ENCODE results near the gene DNAH11.
"Not testable (repeated sequence)": the region's sequence is repeated elsewhere in the genome, so short reads cannot be mapped to it uniquely, and the experiment has no call there.

The DNAH11 gene, protein sequence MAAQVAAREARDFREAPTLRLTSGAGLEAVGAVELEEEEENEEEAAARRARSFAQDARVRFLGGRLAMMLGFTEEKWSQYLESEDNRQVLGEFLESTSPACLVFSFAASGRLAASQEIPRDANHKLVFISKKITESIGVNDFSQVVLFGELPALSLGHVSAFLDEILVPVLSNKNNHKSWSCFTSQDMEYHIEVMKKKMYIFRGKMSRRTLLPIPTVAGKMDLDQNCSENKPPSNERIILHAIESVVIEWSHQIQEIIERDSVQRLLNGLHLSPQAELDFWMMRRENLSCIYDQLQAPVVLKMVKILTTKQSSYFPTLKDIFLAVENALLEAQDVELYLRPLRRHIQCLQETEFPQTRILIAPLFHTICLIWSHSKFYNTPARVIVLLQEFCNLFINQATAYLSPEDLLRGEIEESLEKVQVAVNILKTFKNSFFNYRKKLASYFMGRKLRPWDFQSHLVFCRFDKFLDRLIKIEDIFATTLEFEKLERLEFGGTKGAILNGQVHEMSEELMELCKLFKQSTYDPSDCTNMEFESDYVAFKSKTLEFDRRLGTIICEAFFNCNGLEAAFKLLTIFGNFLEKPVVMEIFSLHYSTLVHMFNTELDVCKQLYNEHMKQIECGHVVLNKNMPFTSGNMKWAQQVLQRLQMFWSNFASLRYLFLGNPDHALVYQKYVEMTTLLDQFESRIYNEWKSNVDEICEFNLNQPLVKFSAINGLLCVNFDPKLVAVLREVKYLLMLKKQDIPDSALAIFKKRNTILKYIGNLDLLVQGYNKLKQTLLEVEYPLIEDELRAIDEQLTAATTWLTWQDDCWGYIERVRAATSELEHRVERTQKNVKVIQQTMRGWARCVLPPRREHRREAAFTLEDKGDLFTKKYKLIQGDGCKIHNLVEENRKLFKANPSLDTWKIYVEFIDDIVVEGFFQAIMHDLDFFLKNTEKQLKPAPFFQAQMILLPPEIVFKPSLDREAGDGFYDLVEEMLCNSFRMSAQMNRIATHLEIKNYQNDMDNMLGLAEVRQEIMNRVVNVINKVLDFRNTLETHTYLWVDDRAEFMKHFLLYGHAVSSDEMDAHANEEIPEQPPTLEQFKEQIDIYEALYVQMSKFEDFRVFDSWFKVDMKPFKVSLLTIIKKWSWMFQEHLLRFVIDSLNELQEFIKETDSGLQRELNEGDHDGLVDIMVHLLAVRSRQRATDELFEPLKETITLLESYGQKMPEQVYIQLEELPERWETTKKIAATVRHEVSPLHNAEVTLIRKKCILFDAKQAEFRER (N-terminal part only)

DNA sequence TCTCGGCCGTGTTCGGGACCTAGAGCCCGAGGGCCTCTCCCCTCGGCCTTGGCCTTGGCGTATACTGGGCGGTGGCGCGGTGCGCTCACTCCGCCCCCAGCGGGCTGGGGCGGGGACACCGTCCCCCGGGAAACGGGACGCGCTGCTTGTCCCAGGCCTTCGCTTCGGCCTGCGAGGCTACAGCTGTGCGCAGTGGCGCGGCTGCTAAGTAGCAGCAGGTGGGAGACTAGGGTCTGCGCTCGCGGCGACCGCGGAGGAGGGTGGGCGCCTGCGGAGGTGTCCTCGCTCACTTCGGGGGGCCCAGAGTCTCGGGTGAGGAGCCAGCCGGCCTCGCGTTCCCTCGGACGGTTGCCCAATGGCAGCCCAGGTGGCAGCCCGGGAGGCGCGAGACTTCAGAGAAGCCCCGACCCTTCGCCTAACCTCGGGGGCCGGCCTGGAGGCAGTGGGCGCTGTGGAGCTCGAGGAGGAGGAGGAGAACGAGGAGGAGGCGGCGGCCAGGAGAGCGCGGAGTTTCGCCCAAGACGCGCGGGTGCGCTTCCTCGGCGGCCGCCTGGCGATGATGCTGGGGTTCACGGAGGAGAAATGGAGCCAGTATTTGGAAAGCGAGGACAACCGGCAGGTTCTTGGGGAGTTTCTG lies at the start of gene DNAH11:
DNAH11 (plus strand) TSS at position 149 of the 637 bp plus-strand sequence; CDS start at position 356, 207 bp downstream.
- DNase-seq = no peak

DNA sequence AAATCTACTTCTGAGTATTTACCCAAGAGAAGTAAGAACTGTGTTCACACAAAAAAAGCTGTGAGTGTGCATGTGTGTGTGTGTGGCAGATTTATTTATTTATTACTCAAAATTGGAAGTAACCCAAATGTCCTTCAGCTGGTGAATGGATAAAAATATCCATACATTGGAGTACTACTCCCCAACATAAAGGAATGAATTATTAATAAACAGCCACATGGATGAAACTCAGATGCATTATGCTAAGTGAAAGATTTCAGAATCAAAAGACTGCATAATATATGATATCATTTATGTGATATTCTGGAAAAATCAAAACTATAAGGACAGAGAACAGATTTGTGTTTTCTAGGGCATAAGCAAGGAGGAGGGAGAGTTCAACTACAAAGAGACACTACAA lies 47.1 kb upstream of the DNAH11 start:
- DNase-seq = no peak

DNA sequence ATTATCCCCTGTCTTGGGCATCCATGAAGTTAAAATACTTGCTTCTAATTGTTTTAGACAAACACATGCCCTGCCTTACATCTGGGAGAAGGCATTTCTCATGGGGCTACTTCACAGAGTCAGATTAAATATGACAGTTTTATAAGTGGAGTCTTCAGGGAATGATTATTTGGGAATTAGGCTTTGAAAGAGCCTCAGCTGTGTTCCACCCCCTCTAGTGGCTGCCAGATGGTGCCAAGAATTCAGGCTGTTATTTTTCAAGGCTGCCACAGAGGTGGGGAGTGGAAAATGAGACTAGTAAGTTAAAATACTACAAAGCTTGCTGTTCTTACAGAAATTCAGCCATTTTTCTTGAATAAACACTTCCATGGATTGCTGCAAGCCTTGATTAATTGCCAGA lies 45.8 kb upstream of the DNAH11 start:
- DNase-seq = no peak

DNA sequence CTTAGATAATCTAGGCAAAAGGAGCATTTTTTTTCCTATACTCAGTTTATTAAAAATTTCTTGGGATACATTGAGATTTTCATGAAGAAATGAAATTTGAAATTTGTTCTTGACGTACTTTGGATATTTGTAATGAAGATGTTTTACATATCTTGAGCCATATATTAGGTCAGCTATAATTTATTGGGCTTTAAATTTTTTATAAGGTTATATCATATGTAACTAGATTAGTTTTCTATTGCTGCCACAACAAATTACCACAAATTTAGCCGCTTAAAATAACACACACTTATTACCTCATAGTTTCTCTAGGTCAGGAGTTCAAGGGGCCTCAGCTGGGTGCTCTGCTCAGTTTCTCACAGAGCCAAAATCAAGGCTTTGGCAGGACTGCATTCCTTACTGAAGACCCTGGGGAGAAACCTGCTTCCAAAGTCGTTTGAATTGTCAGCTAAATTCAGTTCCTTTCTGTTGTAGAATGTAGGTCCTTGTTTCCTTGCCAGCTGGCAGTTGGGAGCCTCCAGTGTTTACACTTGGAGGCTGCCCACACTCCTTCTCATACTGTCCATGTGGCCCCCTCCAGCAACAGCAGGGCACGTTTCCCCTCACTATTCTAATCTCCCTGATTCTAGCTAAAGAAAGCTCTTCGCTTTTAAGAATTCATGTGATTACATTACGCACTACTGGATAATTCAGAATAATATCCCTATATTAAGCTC lies 42.6 kb upstream of the DNAH11 start:
- no peak for DNase-seq

DNA sequence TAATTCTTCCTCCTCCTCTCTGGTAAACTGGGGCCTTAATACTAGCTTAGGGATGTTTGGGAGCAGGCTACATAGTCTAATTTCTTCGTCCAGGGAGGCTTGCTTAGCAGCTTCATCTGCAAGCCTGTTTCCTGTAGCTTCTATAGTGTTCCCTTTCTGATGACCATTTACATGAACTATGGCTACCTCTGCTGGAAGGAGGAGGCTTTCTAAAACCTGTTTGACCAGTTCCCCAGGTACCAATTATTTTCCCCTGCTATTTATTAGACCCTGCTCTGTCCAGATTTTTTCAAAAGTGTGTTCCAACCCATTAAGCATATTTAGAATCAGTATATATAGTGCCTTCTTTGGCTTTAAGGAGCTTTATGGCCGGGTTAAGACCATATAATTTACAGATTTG lies 38.8 kb upstream of the DNAH11 start:
- DNase-seq = no peak

DNA sequence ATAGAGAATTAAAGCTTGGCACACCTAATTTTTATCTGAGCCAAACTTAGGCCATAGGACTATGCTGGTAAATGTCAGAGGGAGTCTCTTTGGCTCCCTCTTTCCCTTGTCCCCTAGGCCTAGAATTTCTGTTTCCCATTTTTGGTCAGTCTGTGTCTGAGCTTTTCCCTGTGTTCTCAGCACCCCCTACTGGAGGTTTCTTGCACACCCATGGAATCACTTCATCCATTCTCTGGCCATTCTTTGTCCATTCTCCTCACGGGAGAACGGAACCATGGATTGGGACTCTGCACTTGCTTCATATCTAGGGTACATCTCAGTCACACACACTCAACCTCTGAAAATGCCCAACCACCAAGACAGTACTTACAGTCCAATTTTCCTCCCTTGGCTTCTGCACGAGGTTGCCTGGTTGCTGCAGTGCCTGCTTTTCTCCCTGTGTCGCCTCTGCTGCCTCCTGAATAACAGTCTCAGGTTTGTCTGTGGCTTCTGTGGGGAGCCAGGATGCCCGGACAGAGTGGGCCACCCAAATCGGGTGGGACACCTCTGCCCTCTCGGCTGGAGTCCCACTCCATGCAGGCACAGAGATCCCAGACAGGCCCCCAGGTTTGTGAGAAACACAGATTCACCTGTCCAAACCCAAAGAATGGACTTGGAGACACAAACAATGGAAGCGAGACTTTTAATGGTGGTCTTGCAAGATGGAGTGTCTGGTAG lies 35.1 kb upstream of the DNAH11 start:
- DNase-seq = no peak

DNA sequence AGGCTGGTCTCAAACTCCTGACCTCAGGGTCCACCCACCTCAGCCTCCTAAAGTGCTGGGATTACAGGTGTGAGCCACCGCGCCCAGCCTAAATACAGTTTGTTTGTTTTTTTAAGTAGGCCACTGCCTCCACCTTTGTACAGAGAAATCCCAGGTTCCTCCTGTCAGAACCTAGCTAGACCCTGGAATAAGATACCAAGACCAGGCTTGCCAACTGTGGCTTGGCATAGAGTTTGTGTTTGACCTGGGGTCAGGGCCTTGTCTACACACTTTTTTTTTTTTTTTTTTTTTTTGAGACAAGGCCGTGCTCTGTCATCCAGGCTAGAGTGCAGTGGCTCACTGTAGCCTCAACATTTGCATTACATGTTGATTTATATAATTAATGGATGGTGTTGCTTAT lies 34.3 kb upstream of the DNAH11 start:
- no peak for DNase-seq

DNA sequence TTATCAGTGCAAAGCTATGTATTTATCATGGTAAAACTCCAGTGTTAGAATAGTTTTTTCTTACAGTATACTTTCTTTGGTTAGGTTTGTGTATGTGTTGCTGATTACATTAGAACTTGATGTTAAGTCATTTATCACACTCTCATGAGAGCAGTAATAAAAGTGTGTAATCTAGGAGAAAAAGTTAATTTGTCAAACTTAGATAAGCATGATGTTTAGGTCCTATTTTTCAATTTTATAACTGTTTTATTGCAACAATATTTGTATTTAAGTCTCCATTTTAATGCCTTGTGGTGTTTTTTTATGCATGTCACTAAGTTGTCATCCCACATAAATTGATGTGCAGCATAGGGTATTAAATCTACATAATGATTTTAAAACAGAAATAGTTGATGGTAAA lies 28.8 kb upstream of the DNAH11 start:
- no peak for DNase-seq

DNA sequence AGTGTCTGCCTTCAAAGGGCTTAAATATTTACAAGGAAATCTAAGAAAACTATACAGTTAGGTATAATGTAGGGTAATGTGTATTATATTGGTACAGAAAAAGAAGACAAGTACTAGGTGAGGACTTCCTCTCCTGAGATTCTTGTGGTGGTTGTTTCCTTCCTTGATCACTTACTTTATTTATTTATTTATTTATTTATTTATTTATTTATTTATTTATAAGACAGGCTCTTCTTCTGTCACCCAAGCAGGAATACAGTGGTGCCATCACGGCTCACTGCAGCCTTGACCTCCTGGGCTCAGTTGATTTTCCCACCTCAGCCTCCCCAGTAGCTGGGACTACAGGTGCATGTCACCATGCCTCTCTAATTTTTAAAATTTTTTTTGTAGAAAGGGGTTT lies 18.2 kb upstream of the DNAH11 start:
- DNase-seq = no peak

DNA sequence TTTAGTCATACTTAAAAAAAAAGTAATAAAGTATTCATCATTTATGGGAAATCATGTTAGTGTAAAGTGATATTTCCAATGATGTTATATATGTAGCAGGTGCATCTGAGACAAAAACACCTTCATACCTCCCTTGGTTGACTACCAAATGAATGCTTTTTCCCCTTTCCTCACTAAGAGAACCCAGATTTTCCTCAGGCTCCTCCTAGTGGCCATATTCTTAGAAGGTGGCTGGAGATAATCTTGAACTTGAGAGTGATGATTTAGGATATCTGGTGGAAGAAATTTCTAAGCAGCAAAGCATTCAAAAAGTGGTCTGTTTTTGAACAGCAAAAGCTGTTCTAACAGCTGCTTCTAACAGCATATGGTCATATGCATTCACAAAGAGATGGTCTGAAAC lies 16.8 kb upstream of the DNAH11 start:
- peak; percentile 2 for DNase-seq

DNA sequence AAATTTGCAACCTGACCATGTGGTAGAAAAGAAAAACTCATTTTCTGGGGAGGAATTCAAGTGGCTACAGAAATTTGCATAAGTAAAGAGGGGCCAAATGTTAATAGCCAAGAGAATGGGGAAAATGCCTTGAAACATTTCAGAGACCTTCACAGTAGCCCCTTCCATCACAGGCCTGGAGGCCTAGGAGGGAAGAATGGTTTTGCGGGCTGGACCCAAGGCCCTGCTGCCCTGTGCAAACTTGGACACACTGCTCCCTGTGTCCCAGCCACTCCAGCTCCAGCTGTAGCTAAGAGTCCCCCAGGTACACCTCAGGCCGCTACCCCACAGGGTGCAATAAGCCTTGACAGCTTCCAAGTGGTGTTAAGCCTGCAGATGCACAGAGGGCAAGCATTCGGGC lies 16.4 kb upstream of the DNAH11 start:
- no peak for DNase-seq

DNA sequence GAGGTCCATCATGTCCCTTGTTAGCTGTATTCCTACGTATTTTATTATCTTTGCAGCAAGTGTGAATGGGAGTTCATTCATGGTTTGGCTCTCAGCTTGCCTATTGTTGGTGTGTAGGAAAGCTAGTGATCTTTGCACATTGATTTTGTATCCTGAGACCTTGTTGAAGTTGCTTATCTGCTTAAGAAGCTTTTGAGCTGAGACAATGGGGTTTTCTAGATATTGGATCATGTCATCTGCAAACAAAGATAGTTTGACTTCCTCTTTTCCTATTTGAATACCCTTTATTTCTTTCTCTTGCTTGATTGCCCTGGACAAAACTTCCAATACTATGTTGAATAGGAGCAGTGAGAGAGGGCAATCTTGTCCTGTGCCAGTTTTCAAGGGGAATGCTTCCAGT lies 10.4 kb upstream of the DNAH11 start:
- DNase-seq = not testable (repeated sequence)

DNA sequence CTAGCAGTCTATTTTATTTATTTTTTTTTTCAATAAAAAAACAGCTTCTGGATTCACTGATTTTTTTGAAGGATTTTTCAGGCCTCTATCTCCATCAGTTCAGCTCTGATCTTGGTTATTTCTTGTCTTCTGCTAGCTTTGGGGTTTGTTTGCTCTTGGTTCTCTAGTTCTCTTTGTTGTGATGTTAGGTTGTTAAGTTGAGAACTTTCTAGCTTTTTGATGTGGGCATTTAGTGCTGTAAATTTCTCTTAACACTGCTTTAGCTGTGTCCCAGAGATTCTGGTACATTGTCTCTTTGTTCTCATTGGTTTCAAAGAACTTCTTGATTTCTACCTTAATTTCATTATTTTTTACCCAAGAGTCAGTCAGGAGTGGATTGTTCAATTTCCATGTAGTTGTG lies 9.2 kb upstream of the DNAH11 start:
- not testable (repeated sequence) for DNase-seq

DNA sequence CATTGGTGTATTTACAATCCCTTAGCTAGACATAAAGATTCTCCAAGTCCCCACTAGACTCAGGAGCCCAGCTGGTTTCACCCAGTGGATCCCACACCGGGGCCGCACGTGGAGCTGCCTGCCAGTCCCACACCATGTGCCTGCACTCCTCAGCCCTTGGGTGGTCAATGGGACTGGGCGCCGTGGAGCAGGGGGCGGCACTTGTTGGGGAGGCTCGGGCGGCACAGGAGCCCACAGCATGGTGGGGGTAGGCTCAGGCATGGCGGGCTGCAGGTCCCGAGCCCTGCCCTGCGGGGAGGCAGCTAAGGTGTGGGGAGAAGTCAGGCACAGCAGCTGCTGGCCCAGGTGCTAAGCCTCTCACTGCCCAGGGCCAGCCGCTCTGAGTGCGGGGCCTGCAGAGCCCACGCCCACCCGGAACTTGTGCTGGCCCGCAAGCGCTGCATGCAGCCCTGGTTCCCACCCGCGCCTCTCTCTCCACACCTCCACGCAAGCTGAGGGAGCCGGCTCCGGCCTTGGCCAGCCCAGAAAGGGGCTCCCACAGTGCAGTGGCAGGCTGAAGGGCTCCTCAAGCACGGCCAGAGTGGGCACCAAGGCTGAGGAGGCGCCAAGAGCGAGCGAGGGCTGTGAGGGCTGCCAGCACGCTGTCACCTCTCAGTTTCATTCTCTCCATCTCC lies 6.3 kb upstream of the DNAH11 start:
- DNase-seq = not testable (repeated sequence)

DNA sequence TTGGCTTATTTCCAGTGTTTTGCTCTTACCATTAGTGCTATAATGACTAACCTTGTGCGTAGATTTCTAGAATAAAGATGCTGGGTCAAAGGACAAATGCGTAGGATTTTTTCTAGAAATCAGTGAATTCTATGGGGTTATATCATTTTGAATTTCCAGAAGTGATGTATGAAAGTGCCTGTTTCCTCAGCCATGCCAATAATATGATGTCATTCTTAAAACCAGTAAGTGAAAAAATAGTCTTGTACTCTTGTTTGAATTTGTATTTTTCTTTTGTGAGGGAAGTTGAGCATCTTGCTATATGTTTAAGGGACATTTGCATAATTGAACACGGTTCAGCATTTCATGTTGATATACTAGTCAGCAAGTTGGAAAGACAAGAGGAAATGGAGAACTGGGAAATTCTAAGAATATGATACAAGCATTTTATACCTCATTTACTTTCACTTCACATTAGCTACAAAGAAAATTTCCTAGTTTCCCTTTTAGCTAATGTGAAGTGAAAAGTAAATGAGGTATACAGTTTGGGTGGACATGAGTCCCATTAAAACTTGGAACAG lies 3.8 kb upstream of the DNAH11 start:
- DNase-seq = no peak

DNA sequence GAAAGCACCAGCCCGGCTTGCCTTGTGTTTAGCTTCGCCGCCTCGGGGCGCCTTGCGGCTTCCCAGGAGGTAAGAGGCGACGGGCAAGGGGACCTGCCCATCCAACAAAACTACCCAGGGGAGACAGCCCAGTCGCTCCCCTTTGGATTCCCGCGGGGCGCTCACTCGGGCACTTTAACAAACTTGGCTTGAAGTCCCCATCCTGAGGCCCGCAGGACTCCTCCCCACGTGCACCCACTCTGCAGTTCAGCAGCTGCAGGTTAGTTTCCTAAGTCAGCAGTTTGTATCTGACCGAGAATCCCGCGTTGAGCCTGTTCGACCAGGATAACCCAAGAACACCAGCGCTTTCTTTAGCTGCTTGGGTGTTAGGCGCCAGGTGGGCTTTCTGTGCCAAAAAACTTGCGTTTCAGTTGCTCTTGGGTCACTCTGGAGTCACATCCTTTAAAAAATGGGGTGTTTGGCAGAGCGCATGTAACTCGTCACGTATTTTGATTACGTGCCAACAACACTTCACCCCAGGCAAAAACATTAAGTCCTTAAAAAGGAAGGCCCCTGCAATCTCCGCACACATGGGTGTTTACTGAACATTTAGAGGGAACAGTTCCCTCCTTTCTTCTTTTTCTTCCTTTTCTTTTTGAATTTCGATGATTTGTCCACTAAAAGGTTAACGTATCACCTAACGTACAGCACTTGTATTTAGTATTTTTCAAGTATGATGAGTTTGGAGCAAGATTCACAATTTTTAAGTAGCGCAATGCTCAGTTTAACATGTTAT lies 876 bp downstream of the DNAH11 start:
- no peak for DNase-seq

DNA sequence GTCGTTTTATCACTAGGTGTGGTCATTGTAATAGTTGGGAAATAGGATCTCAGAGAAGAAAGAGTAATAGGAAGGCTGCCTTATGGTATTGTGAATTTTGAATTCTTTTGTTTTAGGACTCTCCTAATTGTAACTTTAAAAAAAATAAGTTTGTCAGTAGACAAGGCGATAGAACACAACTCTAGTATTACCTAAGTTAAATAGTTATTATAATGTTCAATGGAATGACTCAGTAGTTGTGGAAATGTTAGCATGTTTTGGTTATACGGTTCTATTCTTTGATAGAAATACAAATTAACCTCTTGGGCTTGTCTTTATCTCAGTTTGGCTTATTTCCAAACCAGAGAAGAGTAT lies 1.4 kb downstream of the DNAH11 start:
- DNase-seq = no peak

DNA sequence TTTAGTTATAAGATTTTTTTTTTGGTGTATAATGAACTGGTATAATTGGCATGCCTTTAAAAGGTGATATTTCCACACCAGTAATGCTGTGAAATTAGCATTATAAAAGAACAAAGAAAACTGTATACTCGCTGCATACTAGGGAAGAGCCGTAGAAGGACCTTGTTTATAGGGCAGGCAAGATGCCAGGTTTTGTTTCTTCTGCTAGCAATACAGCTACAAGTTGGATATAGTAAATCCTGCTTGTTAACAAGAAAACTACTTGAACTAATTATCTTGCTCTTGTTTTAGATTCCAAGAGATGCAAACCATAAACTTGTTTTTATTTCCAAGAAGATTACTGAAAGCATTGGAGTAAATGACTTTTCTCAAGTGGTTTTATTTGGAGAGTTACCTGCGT lies 1.9 kb downstream of the DNAH11 start:
- DNase-seq = no peak

DNA sequence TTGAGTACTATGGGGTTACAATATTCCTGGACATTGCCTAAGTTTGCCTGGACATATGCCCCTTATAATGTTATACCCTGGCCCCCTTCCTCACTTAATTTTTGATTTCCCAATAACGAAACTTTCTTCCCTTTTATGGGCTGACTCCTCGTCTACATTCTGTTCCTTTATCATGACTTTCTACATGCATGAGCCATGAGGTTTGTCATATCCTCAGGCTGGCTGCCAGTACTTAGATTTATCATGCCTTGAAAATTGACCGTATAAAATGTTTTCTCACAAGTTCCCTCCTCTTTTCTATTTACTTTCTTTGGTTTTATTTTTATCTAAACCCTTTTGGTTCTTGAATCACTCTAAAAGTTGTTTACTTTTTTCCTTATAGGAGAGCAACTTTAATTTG lies 4.7 kb downstream of the DNAH11 start:
- DNase-seq = no peak

DNA sequence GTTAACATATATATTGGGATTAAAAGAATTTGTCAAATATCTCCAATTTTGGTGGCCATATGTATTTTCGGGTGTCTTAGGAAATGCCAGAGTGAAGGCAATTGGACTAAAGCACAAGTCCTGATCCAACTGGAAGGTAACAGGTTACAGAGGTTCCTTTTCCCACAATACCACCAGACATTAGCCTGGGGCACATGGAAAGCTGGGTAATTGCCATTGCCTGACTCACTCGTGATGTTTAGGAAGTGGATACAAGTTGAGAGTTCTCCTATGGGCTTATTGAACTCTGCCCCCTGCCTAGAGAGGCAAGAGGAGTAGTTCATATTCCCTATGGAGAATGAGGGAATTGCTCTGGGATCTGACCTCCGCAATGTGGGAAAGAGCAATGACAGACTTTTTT lies 5.7 kb downstream of the DNAH11 start:
- DNase-seq = no peak

Data from NCI-H2171 treated with DMSO at 0.1 percent for 48 hours (cell line).